GM12892 (cell line): ENCODE measurements around the gene MINDY3.

ENCODE experiments used
- POLR2A ChIP-seq: IDR thresholded peaks from 2 replicates; pipeline ENCODE4 v1.6.1; 2011; ENCODE audit warnings: low read depth, low read length, control low read depth
- POLR2AphosphoS5 ChIP-seq: IDR thresholded peaks from 2 replicates; pipeline ENCODE4 v1.6.1; 2011; ENCODE audit warnings: low read depth, low read length, control low read depth
- TAF1 ChIP-seq: IDR thresholded peaks from 2 replicates; pipeline ENCODE4 v1.6.1; 2011; ENCODE audit warnings: low read depth, mild to moderate bottlenecking, control low read depth, low read length, borderline replicate concordance

DNA sequence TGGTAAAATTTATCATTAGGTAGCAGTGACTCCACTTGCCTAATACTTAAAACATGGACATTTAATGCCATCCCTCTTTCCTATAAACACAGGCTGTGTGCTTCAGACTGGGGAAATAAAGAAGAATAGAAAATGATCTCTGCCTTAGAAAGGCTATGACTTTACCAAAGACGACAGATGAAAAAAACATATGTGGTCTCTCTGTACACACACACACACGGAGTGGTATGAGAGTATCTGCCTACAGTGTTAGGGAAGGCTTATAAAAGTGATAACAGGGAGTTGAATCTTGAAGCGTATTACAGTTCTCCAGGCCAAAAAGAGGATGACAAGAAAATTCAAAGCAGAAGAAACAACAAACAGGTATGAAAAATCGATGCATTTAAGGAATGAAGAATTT, 38.2 kb downstream of the MINDY3 start:
- TF ChIP-seq POLR2A, result no peak
- TF ChIP-seq TAF1, result no peak
- no peak for TF ChIP-seq POLR2AphosphoS5
